OCI-LY1 (cell line): Measurements from ENCODE around the gene ITIH4.

Source experiments
- CTCF ChIP-seq: fragments of 200-600 bp; sonication (generic), shearing (Covaris generic); IDR thresholded peaks from 2 replicates; pipeline ENCODE4 v1.5.1; 2017; ENCODE audit warnings: mild to moderate bottlenecking, antibody characterized with exemption, low read length, moderate library complexity, mixed read lengths
- EZH2 ChIP-seq: fragments of 200-600 bp; sonication (generic), shearing (Covaris generic); IDR thresholded peaks from 2 replicates; pipeline ENCODE4 v1.8.0; 2017; ENCODE audit warnings: borderline replicate concordance, mixed run types, mild to moderate bottlenecking, antibody characterized with exemption, low read length, moderate library complexity, mixed read lengths

GRCh38 chr3:52782412-52783210 lies 47.9 kb downstream of the ITIH4 start:
- TF ChIP-seq EZH2 (no peak), CTCF (no peak)
